ENCODE data around the gene HNRNPH2.

GRCh38 chrX:101449279-101449678 is 41.3 kb downstream of the HNRNPH2 start:
- no peak for TF ChIP-seq CTCF (IDR thresholded peaks at IDR 0.05)
- TF ChIP-seq POLR2A (IDR thresholded peaks at IDR 0.05) = no peak
- no peak for TF ChIP-seq POLR2AphosphoS5 (IDR thresholded peaks at IDR 0.05)

All from breast epithelium (tissue), 3 donors.